H1 (cell line): ENCODE data around the gene ALOX5AP. TPM values are rescaled to one million over a fixed set of nuclear protein-coding genes. Genes with fewer than 3 reads are reported as not detected.

Experiments used
- CTCF ChIA-PET: fragments of 300-600 bp; sonication (Branson Sonifier 250); formaldehyde crosslinking; loops from one replicate; lab custom pipeline; 2021; ENCODE audit not compliant: partially characterized antibody; lab: Charles Lee
- POLR2A ChIA-PET: fragments of 300-600 bp; sonication (Branson Sonifier 250); formaldehyde crosslinking; loops from one replicate; lab custom pipeline; 2021; ENCODE audit warnings: inconsistent platforms; ENCODE audit not compliant: partially characterized antibody; lab: Charles Lee
- DNase-seq, 2 experiments: peaks; one replicate each; pipeline versions ENCODE4 v3.0.0 to v3.0.0-alpha.2; 2010 to 2022; ENCODE audit warnings: low spot score in 2 of 2, low read depth in 1 of 2, mixed read lengths in 1 of 2
- FAIRE-seq: peaks from 2 replicates; lab custom pipeline; 2011; peaks lifted over from hg19 to GRCh38; lab: Jason Lieb, UNC
- H2AFZ ChIP-seq: 2 replicates; pipeline ENCODE4 v1.8.1; 2012; ENCODE audit warnings: low read length, inconsistent platforms
- H2AK5ac ChIP-seq: 2 replicates; pipeline ENCODE4 v1.6.1; 2013; ENCODE audit warnings: low read depth, low read length
- H2BK120ac ChIP-seq: replicated peaks from 2 replicates; pipeline ENCODE3; 2013; ENCODE audit warnings: low read depth, low read length, inconsistent platforms
- H2BK12ac ChIP-seq: 2 replicates; pipeline ENCODE4 v1.6.1; 2013; ENCODE audit warnings: low read depth, low read length
- H2BK15ac ChIP-seq: 2 replicates; pipeline ENCODE4 v1.6.1; 2013; ENCODE audit warnings: low read length
- H2BK20ac ChIP-seq: 2 replicates; pipeline ENCODE4 v1.6.1; 2013; ENCODE audit warnings: low read length
- H2BK5ac ChIP-seq: 2 replicates; pipeline ENCODE4 v1.6.1; 2013; ENCODE audit warnings: low read depth, low read length
- H3K14ac ChIP-seq: 2 replicates; pipeline ENCODE4 v1.6.1; 2013; ENCODE audit warnings: inconsistent platforms; ENCODE audit not compliant: insufficient read length
- H3K18ac ChIP-seq: 2 replicates; pipeline ENCODE4 v1.6.1; 2013; ENCODE audit warnings: low read length; ENCODE audit errors: extremely low read depth
- H3K23ac ChIP-seq: 2 replicates; pipeline ENCODE4 v1.6.1; 2013; ENCODE audit warnings: inconsistent platforms; ENCODE audit not compliant: insufficient read length
- H3K23me2 ChIP-seq: 2 replicates; pipeline ENCODE4 v1.6.1; 2013; ENCODE audit warnings: low read depth, low read length
- H3K27ac ChIP-seq: 2 replicates; pipeline ENCODE4 v1.6.1; 2011; ENCODE audit warnings: low read depth, low read length, inconsistent platforms
- H3K27me3 ChIP-seq, 4 experiments: replicated peaks in 1 of 4; 1 replicate in 1 of 4; 2 replicates in 3 of 4; pipeline versions ENCODE4 v1.6.1 to v1.8.1; 2011 to 2013; ENCODE audit warnings: low read length in 3 of 4, mild to moderate bottlenecking in 3 of 4, inconsistent platforms in 2 of 4, mixed read lengths in 2 of 4, moderate library complexity in 1 of 4; ENCODE audit not compliant: control insufficient read depth in 3 of 4, insufficient read depth in 3 of 4; ENCODE audit errors: extremely low read depth in 1 of 4
- H3K36me3 ChIP-seq, 4 experiments: 2 replicates each; pipeline versions ENCODE4 v1.6.1 to v1.8.1; 2011 to 2013; ENCODE audit warnings: mild to moderate bottlenecking in 4 of 4, low read length in 3 of 4, moderate library complexity in 2 of 4, control low read depth in 1 of 4, inconsistent platforms in 1 of 4; ENCODE audit not compliant: insufficient read depth in 4 of 4, control insufficient read depth in 2 of 4
- H3K4ac ChIP-seq: replicated peaks from 2 replicates; pipeline ENCODE3; 2013; ENCODE audit warnings: low read length, low read depth, mixed read lengths, inconsistent platforms; ENCODE audit not compliant: insufficient read length
- H3K4me1 ChIP-seq, 4 experiments: replicated peaks in 1 of 4; 1 replicate in 1 of 4; 2 replicates in 3 of 4; pipeline versions ENCODE4 v1.6.1 to v1.8.1; 2011 to 2013; ENCODE audit warnings: low read length in 3 of 4, inconsistent platforms in 2 of 4, mixed read lengths in 1 of 4; ENCODE audit not compliant: insufficient read depth in 4 of 4, control insufficient read depth in 3 of 4
- H3K4me2 ChIP-seq, 2 experiments: 2 replicates each; pipeline versions ENCODE4 v1.6.1 to v1.8.1; 2011 to 2013; ENCODE audit warnings: low read depth in 2 of 2, low read length in 2 of 2, control low read depth in 1 of 2, inconsistent platforms in 1 of 2, mild to moderate bottlenecking in 1 of 2; ENCODE audit not compliant: insufficient read depth in 1 of 2
- H3K4me3 ChIP-seq, 4 experiments: fragments of 200-600, 300-600 bp in 1 of 4; sonication (generic), shearing (Covaris generic), sonication (Bioruptor Twin) in 1 of 4; 2 replicates each; pipeline versions ENCODE4 v1.5.1 to v1.8.1; 2011 to 2016; ENCODE audit warnings: low read length in 4 of 4, low read depth in 3 of 4, control low read depth in 2 of 4, inconsistent platforms in 2 of 4, mild to moderate bottlenecking in 2 of 4, mixed read lengths in 1 of 4, moderate library complexity in 1 of 4; ENCODE audit not compliant: insufficient read depth in 2 of 4; ENCODE audit errors: extremely low read depth in 1 of 4
- H3K56ac ChIP-seq: replicated peaks from 2 replicates; pipeline ENCODE3; 2013; ENCODE audit warnings: low read depth, mild to moderate bottlenecking, mixed read lengths, low read length, inconsistent platforms; ENCODE audit not compliant: insufficient read length
- H3K79me1 ChIP-seq: 2 replicates; pipeline ENCODE4 v1.6.1; 2013; ENCODE audit warnings: low read depth, low read length, control low read depth
- H3K79me2 ChIP-seq, 2 experiments: 2 replicates each; pipeline versions ENCODE4 v1.6.1 to v1.8.1; 2012 to 2013; ENCODE audit warnings: low read length in 2 of 2, mild to moderate bottlenecking in 2 of 2, inconsistent platforms in 1 of 2; ENCODE audit not compliant: insufficient read depth in 2 of 2, control insufficient read depth in 1 of 2
- H3K9ac ChIP-seq, 4 experiments: replicated peaks in 1 of 4; 1 replicate in 1 of 4; 2 replicates in 3 of 4; pipeline versions ENCODE4 v1.6.1 to v1.8.1; 2011 to 2013; ENCODE audit warnings: low read depth in 3 of 4, low read length in 3 of 4, control low read depth in 2 of 4, mild to moderate bottlenecking in 2 of 4, moderate library complexity in 2 of 4, inconsistent platforms in 1 of 4; ENCODE audit errors: extremely low read depth in 1 of 4
- H3K9me3 ChIP-seq, 2 experiments: 2 replicates each; pipeline versions ENCODE4 v1.6.1 to v1.8.1; 2012 to 2013; ENCODE audit warnings: mild to moderate bottlenecking in 2 of 2, moderate library complexity in 2 of 2, control low read depth in 1 of 2, inconsistent platforms in 1 of 2, low read depth in 1 of 2, low read length in 1 of 2, mixed read lengths in 1 of 2; ENCODE audit not compliant: insufficient read depth in 2 of 2
- H4K20me1 ChIP-seq, 2 experiments: replicated peaks in 1 of 2; 2 replicates each; pipeline versions ENCODE3 to v1.8.1; 2011 to 2013; ENCODE audit warnings: inconsistent platforms in 2 of 2, low read length in 2 of 2, mild to moderate bottlenecking in 1 of 2; ENCODE audit not compliant: insufficient read depth in 2 of 2, control insufficient read depth in 1 of 2
- H4K5ac ChIP-seq: 2 replicates; pipeline ENCODE4 v1.6.1; 2013; ENCODE audit warnings: low read length, low read depth, mixed read lengths, inconsistent platforms; ENCODE audit not compliant: insufficient read length
- H4K8ac ChIP-seq: 2 replicates; pipeline ENCODE4 v1.8.0; 2013; ENCODE audit warnings: mild to moderate bottlenecking, moderate library complexity, low read length, inconsistent platforms; ENCODE audit not compliant: insufficient read depth; ENCODE audit errors: extremely low read depth
- H4K91ac ChIP-seq: replicated peaks from 2 replicates; pipeline ENCODE3; 2013; ENCODE audit warnings: low read length, mixed read lengths, inconsistent platforms; ENCODE audit not compliant: insufficient read length
- NRF1 ChIP-seq: IDR thresholded peaks from 2 replicates; pipeline ENCODE4 v1.6.1; 2011; ENCODE audit warnings: mild to moderate bottlenecking, low read depth, low read length, improper control_type of control experiment
- WGBS, 2 experiments: shearing (Covaris generic) in 1 of 2; methylation state at CpG; one replicate each; pipeline versions ENCODE4 v1.1.6 to v1.1.7; 2013 to 2015; ENCODE audit warnings: low lambda C conversion rate in 2 of 2, mixed read lengths in 2 of 2, inconsistent platforms in 1 of 2, low coverage in 1 of 2, missing lambda C conversion rate in 1 of 2; ENCODE audit not compliant: insufficient replicate concordance in 2 of 2, insufficient coverage in 1 of 2, insufficient read length in 1 of 2; ENCODE audit errors: extremely low coverage in 1 of 2, missing lambda C conversion rate in 1 of 2; 5-methylcytosine and 5-hydroxymethylcytosine counted together
- polyA plus RNA-seq, 7 experiments: library from polyadenylated mRNA; depleted of rRNA in 3 of 7; stranded (reverse) in 5 of 7; unstranded in 2 of 7; fragments of >200 nt in 5 of 7; fragments of 200-250 nt in 2 of 7; gene quantifications; 1 replicate in 5 of 7; 2 replicates in 1 of 7; 4 replicates in 1 of 7; pipeline versions ENCODE4 v1.2.1 to v1.2.3, GENCODE V29; 2011 to 2013; ENCODE audit warnings: missing spikeins in 2 of 7, mixed read lengths in 2 of 7
- total RNA-seq: library from RNA; stranded (reverse); fragmentation: NEBNext Ultra II Directional; extraction: Animal tissue kit (Norgen Biotek cat#: 25700); gene quantifications from 2 replicates; pipeline ENCODE4 v1.2.1, GENCODE V29; 2021

The ALOX5AP gene
- total and polyA plus RNA-seq, 2 of the 8 experiments (the other 6 are each of a cell fraction or from before 2014, with no cell fraction given): not detected

DNA sequence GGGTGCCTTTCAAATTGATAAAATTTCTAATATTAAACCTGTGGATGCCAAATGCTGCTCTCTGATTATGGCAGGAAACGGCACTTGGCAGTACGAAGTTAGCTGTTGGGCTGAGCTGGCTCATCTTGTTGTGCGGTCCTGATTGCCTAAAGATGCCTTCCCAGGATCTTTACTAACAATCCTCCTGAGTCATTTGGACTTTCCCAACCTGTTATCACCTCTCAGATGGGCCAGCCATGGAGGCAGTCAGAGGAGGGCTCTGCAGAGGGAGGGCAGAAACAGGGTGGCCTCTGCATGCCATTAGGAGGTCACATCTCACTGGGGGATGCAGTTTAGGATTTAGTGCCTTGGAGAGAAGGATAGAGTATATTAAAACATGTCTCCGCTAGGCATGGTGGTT is 27.3 kb downstream of the ALOX5AP start:
- no peak overlapping the region for H2BK20ac ChIP-seq
- H3K27me3 ChIP-seq: no peaks in the 10 kb centered on the region
- H2BK12ac ChIP-seq: no peak overlapping the region
- no peak overlapping the region for H3K56ac ChIP-seq
- no peak overlapping the region for H2BK5ac ChIP-seq
- H3K4me3 ChIP-seq: no peak overlapping the region
- H3K14ac ChIP-seq: no peak overlapping the region
- H4K5ac ChIP-seq: no peak overlapping the region
- no peak overlapping the region for H2BK120ac ChIP-seq
- H3K9ac ChIP-seq: no peak overlapping the region
- POLR2A ChIA-PET: interaction anchor here (0.6 kb wide), 1 partner anchor 34 kb away, joined by 3 read pairs; no protein-coding TSS in a partner anchor
- no peak overlapping the region for H4K8ac ChIP-seq
- no peak overlapping the region for H2BK15ac ChIP-seq
- no peaks in the 10 kb centered on the region for H3K23me2 ChIP-seq
- WGBS, 2 experiments: 100% methylated on average over 4 of the region's 4 CpGs; no CpG with 5 or more reads in 1 of the 2 experiments
- no peak for TF ChIP-seq NRF1
- H3K4ac ChIP-seq: no peak overlapping the region
- H3K23ac ChIP-seq: no peak overlapping the region
- H3K4me2 ChIP-seq: no peak overlapping the region
- no peak overlapping the region for H2AFZ ChIP-seq
- DNase-seq (no peak), FAIRE-seq (no peak)
- H4K20me1 ChIP-seq: no peaks in the 10 kb centered on the region
- H2AK5ac ChIP-seq: no peak overlapping the region
- H4K91ac ChIP-seq: no peak overlapping the region
- H3K18ac ChIP-seq: no peak overlapping the region
- CTCF ChIA-PET: interaction anchor here (1.3 to 1.5 kb wide), 3 partner anchors 10 to 33 kb away, joined by 3 to 5 read pairs (median 4); no protein-coding TSS in a partner anchor
- H3K27ac ChIP-seq: no peak overlapping the region
- H3K36me3 ChIP-seq: no peaks in the 10 kb centered on the region
- H3K79me1 ChIP-seq: no peaks in the 10 kb centered on the region
- no peaks in the 10 kb centered on the region for H3K79me2 ChIP-seq
- no peaks in the 10 kb centered on the region for H3K4me1 ChIP-seq
- no peaks in the 10 kb centered on the region for H3K9me3 ChIP-seq
